GM23338 (cell line): ENCODE measurements around the gene PRELID2. TPM values are rescaled to one million over a fixed set of nuclear protein-coding genes. Genes with fewer than 3 reads are reported as not detected.

Experiments used
- ATAC-seq: fragments of 200-7000 bp; cut with Tn5 transposase; 3 replicates; pipeline ENCODE4 v1.9.1; 2020
- DNase-seq: peaks from one replicate; pipeline ENCODE4 v3.0.0-alpha.2; 2015; ENCODE audit warnings: low spot score
- H2AFZ ChIP-seq: fragments of 200-600 bp; sonication (generic); 2 replicates; pipeline ENCODE4 v1.8.0; 2016; ENCODE audit warnings: antibody characterized with exemption, mild to moderate bottlenecking, moderate library complexity
- H3F3A ChIP-seq: fragments of 200-600 bp; sonication (generic); replicated peaks from 2 replicates; pipeline ENCODE4 v1.8.0; 2017; ENCODE audit warnings: antibody characterized with exemption, mixed run types, low read depth
- H3K27ac ChIP-seq: fragments of 200-600 bp; sonication (generic); 2 replicates; pipeline ENCODE4 v1.6.1; 2016; ENCODE audit warnings: low read depth
- H3K27me3 ChIP-seq: fragments of 200-600 bp; sonication (generic); 2 replicates; pipeline ENCODE4 v1.8.0; 2016; ENCODE audit warnings: mild to moderate bottlenecking, mixed run types, moderate library complexity; ENCODE audit not compliant: insufficient read depth
- H3K36me3 ChIP-seq: fragments of 200-600 bp; sonication (generic); 2 replicates; pipeline ENCODE4 v1.8.0; 2016; ENCODE audit warnings: mild to moderate bottlenecking; ENCODE audit not compliant: insufficient read depth
- H3K4me1 ChIP-seq: fragments of 200-600 bp; sonication (generic); 2 replicates; pipeline ENCODE4 v1.8.0; 2016; ENCODE audit warnings: mild to moderate bottlenecking, moderate library complexity; ENCODE audit not compliant: insufficient read depth
- H3K4me2 ChIP-seq: fragments of 200-600 bp; sonication (generic); 2 replicates; pipeline ENCODE4 v1.7.1; 2017; ENCODE audit warnings: mixed run types
- H3K4me3 ChIP-seq: fragments of 200-600 bp; sonication (generic); 2 replicates; pipeline ENCODE4 v1.6.1; 2016; ENCODE audit warnings: mixed run types
- H3K79me2 ChIP-seq: fragments of 200-600 bp; sonication (generic); replicated peaks from 2 replicates; pipeline ENCODE4 v1.8.0; 2017; ENCODE audit warnings: mild to moderate bottlenecking; ENCODE audit not compliant: insufficient read depth
- H3K9me2 ChIP-seq: fragments of 200-600 bp; sonication (generic); 2 replicates; pipeline ENCODE4 v1.8.0; 2017; ENCODE audit not compliant: insufficient read depth
- H4K20me1 ChIP-seq: fragments of 200-600 bp; sonication (generic); replicated peaks from 2 replicates; pipeline ENCODE4 v1.8.0; 2017; ENCODE audit warnings: mild to moderate bottlenecking; ENCODE audit not compliant: insufficient read depth
- H3K27ac Mint-ChIP-seq: 2 replicates; pipeline ENCODE4 v1.8.0; 2020; ENCODE audit warnings: inconsistent platforms, mild to moderate bottlenecking, moderate library complexity, mixed read lengths
- H3K27me3 Mint-ChIP-seq: 3 replicates; pipeline ENCODE4 v1.8.0; 2022; ENCODE audit warnings: low read depth, mild to moderate bottlenecking, moderate library complexity, mixed read lengths, inconsistent platforms; ENCODE audit not compliant: insufficient read depth, poor library complexity
- H3K36me3 Mint-ChIP-seq: 3 replicates; pipeline ENCODE4 v1.8.0; 2021; ENCODE audit warnings: low read depth, mild to moderate bottlenecking, inconsistent platforms, moderate library complexity, mixed read lengths
- H3K4me1 Mint-ChIP-seq: 3 replicates; pipeline ENCODE4 v1.8.0; 2020; ENCODE audit warnings: mild to moderate bottlenecking, inconsistent platforms, mixed read lengths
- H3K4me3 Mint-ChIP-seq: 3 replicates; pipeline ENCODE4 v1.8.0; 2021; ENCODE audit warnings: moderate library complexity, mild to moderate bottlenecking, inconsistent platforms, mixed read lengths
- H3K9me3 Mint-ChIP-seq: 3 replicates; pipeline ENCODE4 v1.8.0; 2020; ENCODE audit warnings: moderate library complexity, mild to moderate bottlenecking, inconsistent platforms, mixed read lengths
- CREB1 ChIP-seq: fragments of 250-450 bp; sonication (Bioruptor Pico); IDR thresholded peaks from 2 replicates; pipeline ENCODE4 v1.5.0; 2020; ENCODE audit warnings: low read depth, mild to moderate bottlenecking, moderate library complexity
- ETS1 ChIP-seq: IDR thresholded peaks from 2 replicates; pipeline ENCODE4 v1.6.1; 2016; ENCODE audit warnings: antibody characterized with exemption
- EZH2 ChIP-seq: fragments of 200-600 bp; sonication (generic); IDR thresholded peaks from one replicate; pipeline ENCODE4 v1.8.0; 2017; ENCODE audit warnings: antibody characterized with exemption, mild to moderate bottlenecking, low read depth; ENCODE audit not compliant: unreplicated experiment
- POLR2AphosphoS5 ChIP-seq: IDR thresholded peaks from 2 replicates; pipeline ENCODE4 v1.6.1; 2016; ENCODE audit warnings: antibody characterized with exemption, low read depth
- ZNF114 ChIP-seq: fragments of 250-450 bp; sonication (Bioruptor Pico); IDR thresholded peaks from 2 replicates; pipeline ENCODE4 v1.5.0; 2020; ENCODE audit warnings: mild to moderate bottlenecking, moderate library complexity
- ZNF331 ChIP-seq: fragments of 250-450 bp; sonication (Bioruptor Pico); IDR thresholded peaks from 2 replicates; pipeline ENCODE4 v1.5.0; 2020; ENCODE audit warnings: low read depth, mild to moderate bottlenecking, moderate library complexity
- ZNF462 ChIP-seq: fragments of 250-450 bp; sonication (Bioruptor Pico); IDR thresholded peaks from 2 replicates; pipeline ENCODE4 v1.5.0; 2020; ENCODE audit warnings: mild to moderate bottlenecking, moderate library complexity
- polyA plus RNA-seq: library from polyadenylated mRNA; unstranded; fragments of >200 nt; fragmentation: Nextera tagmentation; extraction: Ambion mirVana; gene quantifications from 2 replicates; pipeline ENCODE4 v1.2.1, GENCODE V29; 2016
- total RNA-seq: library from RNA; depleted of rRNA; stranded (reverse); fragments of >200 nt; shearing (Covaris generic); gene quantifications from 2 replicates; pipeline ENCODE4 v1.2.3, GENCODE V29; 2014

The PRELID2 gene
- total and polyA plus RNA-seq, 2 experiments from 2014 or later, result 9.3 to 9.8 TPM

- Mint-ChIP-seq H3K27ac (no peak overlapping the region), H3K4me3 (no peak overlapping the region), H3K4me1 (no peaks in the 10 kb centered on the region), H3K9me3 (no peaks in the 10 kb centered on the region; the same call in 2 of the 3 replicates), H3K27me3 (peaks cover 2% of the 10 kb centered on the region), H3K36me3 (no peaks in the 10 kb centered on the region)
- H3F3A ChIP-seq, result no peaks in the 10 kb centered on the region
- ATAC-seq (no peak), DNase-seq (no peak)
- no peaks in the 10 kb centered on the region for H3K4me1 ChIP-seq
- TF ChIP-seq ETS1, result no peak
- no peak for TF ChIP-seq ZNF114
- TF ChIP-seq ZNF462 (CRISPR knock-in tag), result no peak
- TF ChIP-seq CREB1 (CRISPR knock-in tag), result no peak
- TF ChIP-seq EZH2, result no peak
- TF ChIP-seq ZNF331, result no peak
- TF ChIP-seq POLR2AphosphoS5, result no peak
- H2AFZ ChIP-seq, result no peak overlapping the region
- H3K36me3 ChIP-seq, result no peaks in the 10 kb centered on the region
- H3K9me2 ChIP-seq, result peaks cover 4% of the 10 kb centered on the region; the same call in 1 of the 2 replicates
- H3K27me3 ChIP-seq, result no peaks in the 10 kb centered on the region
- H3K4me3 ChIP-seq, result no peak overlapping the region
- H4K20me1 ChIP-seq, result no peaks in the 10 kb centered on the region
- no peaks in the 10 kb centered on the region for H3K79me2 ChIP-seq
- H3K4me2 ChIP-seq, result no peak overlapping the region
- H3K27ac ChIP-seq, result no peak overlapping the region
Observed at GRCh38 chr5:145874765-145875164, 39.6 kb upstream of the PRELID2 start.
